Spleen (tissue), 7 donors: Measurements from ENCODE around the gene SLC7A14.

Source experiments
- POLR2AphosphoS5 ChIP-seq, 3 donors: sonication (generic); formaldehyde crosslinking; IDR thresholded peaks; one replicate each; pipeline ENCODE4 v1.5.1; 2017; ENCODE audit warnings: antibody characterized with exemption in 3 of 3
- TF ChIP-seq, protein P1 (sequence below), 11 experiments: fragments of 200-600 bp in 7 of 11; fragments of 450-650 bp in 4 of 11; sonication (generic) in 4 of 11; IDR thresholded peaks in 8 of 11; conservative IDR thresholded peaks in 3 of 11; 1 replicate in 7 of 11; 2 replicates in 4 of 11; pipeline versions ENCODE4 v1.4.0 to v1.8.0; 2016 to 2021; ENCODE audit warnings: antibody characterized with exemption in 11 of 11, inconsistent platforms in 4 of 11, mild to moderate bottlenecking in 1 of 11
- donor health status: DM: no; HTN: no; CAD: no; lungs with moderate emphysema.
- donor health status: DM: no; HTN: no; CAD: no.
- donor health status: DM: no; HTN: no; CAD: no.

DNA sequence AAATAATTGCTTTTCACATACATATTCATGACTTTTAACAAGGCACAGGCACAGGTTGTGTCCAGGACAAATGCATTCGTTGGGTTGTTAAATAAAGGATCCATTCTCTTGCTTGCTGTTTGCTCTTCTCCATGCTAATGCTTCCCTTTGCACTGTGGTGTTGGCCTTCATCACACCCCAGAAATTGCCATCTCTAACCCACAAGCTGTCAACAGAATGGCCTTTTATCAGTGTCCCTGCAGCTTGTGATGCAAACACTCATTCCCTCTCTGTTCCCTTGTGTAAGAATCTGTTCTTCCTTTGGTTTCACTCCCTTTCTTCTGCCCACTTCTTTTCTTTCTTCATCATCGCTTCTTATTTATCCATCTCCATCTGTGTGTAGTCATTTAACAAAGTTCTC lies 72.2 kb downstream of the SLC7A14 start:
- no peak for TF ChIP-seq POLR2AphosphoS5 (IDR thresholded peaks at IDR 0.05)
- TF ChIP-seq, protein P1, sequence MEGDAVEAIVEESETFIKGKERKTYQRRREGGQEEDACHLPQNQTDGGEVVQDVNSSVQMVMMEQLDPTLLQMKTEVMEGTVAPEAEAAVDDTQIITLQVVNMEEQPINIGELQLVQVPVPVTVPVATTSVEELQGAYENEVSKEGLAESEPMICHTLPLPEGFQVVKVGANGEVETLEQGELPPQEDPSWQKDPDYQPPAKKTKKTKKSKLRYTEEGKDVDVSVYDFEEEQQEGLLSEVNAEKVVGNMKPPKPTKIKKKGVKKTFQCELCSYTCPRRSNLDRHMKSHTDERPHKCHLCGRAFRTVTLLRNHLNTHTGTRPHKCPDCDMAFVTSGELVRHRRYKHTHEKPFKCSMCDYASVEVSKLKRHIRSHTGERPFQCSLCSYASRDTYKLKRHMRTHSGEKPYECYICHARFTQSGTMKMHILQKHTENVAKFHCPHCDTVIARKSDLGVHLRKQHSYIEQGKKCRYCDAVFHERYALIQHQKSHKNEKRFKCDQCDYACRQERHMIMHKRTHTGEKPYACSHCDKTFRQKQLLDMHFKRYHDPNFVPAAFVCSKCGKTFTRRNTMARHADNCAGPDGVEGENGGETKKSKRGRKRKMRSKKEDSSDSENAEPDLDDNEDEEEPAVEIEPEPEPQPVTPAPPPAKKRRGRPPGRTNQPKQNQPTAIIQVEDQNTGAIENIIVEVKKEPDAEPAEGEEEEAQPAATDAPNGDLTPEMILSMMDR (IDR thresholded peaks at IDR 0.05 in 8 of 11, conservative IDR thresholded peaks at IDR 0.05 in 3 of 11), result no peak
